GM12891 (cell line): ENCODE data around the gene PINLYP.

Experiments used
- PAX5 ChIP-seq: IDR thresholded peaks from 2 replicates; pipeline ENCODE4 v1.6.1; 2011; ENCODE audit warnings: low read length, moderate library complexity, mild to moderate bottlenecking; ENCODE audit not compliant: insufficient read depth, severe bottlenecking
- POLR2A ChIP-seq: IDR thresholded peaks from 2 replicates; pipeline ENCODE4 v1.6.1; 2011; ENCODE audit warnings: low read depth, low read length, control low read depth
- POLR2AphosphoS5 ChIP-seq: IDR thresholded peaks from 2 replicates; pipeline ENCODE4 v1.6.1; 2011; ENCODE audit warnings: low read depth, low read length, control low read depth
- POU2F2 ChIP-seq: IDR thresholded peaks from 2 replicates; pipeline ENCODE4 v1.6.1; 2011; ENCODE audit warnings: low read depth, mild to moderate bottlenecking, control low read depth, low read length, moderate library complexity
- SPI1 ChIP-seq: IDR thresholded peaks from 2 replicates; pipeline ENCODE4 v1.6.1; 2011; ENCODE audit warnings: low read depth, low read length, control low read depth
- TAF1 ChIP-seq: IDR thresholded peaks from 2 replicates; pipeline ENCODE4 v1.6.1; 2011; ENCODE audit warnings: low read depth, low read length, control low read depth

DNA sequence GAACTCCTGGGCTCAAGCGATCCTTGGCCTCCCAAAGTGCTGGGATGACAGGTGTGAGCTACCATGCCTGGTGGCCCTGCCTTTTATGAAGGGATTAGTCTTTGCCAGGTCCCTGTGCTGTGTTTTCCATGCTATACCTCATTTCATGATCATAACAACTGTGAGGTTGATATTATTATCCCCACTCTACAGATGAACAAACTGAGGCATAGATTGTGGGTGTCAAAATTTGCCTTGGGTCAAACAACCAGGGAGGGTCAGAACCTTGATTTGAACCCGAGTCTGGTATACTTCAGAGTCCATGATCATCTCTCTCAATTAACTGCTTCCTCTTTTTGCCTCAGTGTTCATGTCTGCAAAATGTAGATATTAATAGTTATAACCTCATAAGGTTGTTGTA lies 6.9 kb downstream of the PINLYP start:
- no peak for TF ChIP-seq POLR2A
- TF ChIP-seq POLR2AphosphoS5 = no peak
- TF ChIP-seq TAF1 = no peak
- TF ChIP-seq POU2F2 = no peak
- TF ChIP-seq PAX5 = no peak
- no peak for TF ChIP-seq SPI1
